ENCODE data around the gene ARL3. TPM values are rescaled to one million over a fixed set of nuclear protein-coding genes. Genes with fewer than 3 reads are reported as not detected.
A peak's percentile ranks its signal among the peaks of the same experiment; 100 is the strongest.

ARL3 gene
- total RNA-seq, 4 donors from 2014 or later: 11.0 to 17.7 (median 13.8) TPM

- no peak for DNase-seq (ENCODE audit: low spot score in 2 of 2)
- Histone ChIP-seq H3K4me1 (peaks cover 6 to 76% (median 62%) of the 10 kb centered on the region in 4 donors), H3K9me3 (no peaks in the 10 kb centered on the region), H3K4me3 (no peak overlapping the region), H3K36me3 (peaks cover 0 to 5% (median 0%) of the 10 kb centered on the region in 3 donors), H3K27me3 (no peaks in the 10 kb centered on the region), H3K27ac (peak overlapping the region; percentile 55 to 94 (median 81))
- no peak for TF ChIP-seq EP300 (IDR thresholded peaks at IDR 0.05)
- no peak for TF ChIP-seq CTCF (IDR thresholded peaks at IDR 0.05)
- TF ChIP-seq POLR2A (IDR thresholded peaks at IDR 0.05): no peak
- WGBS, 2 donors: 32 to 40% methylated on average over 9 of the region's 9 CpGs
Measured at GRCh38 chr10:102676534-102677315, 37.5 kb downstream of the ARL3 start.

- no peaks in the 10 kb centered on the region for H3K9me3 ChIP-seq
- no peak for DNase-seq (ENCODE audit: low spot score in 2 of 2)
- no peaks in the 10 kb centered on the region for H3K27me3 ChIP-seq
- no peaks in the 10 kb centered on the region for H3K36me3 ChIP-seq
- TF ChIP-seq CTCF (IDR thresholded peaks at IDR 0.05) (no peak), EP300 (IDR thresholded peaks at IDR 0.05) (peak in 1 of 2 donors; percentile 66), POLR2A (IDR thresholded peaks at IDR 0.05) (no peak)
- H3K27ac ChIP-seq: peak overlapping the region; percentile 55 to 94 (median 81)
- no peak overlapping the region for H3K4me3 ChIP-seq
- WGBS, 2 donors: 18 to 24% methylated on average over 16 of the region's 16 CpGs
- peaks cover 6 to 80% (median 62%) of the 10 kb centered on the region in 4 donors for H3K4me1 ChIP-seq
Measured at GRCh38 chr10:102675666-102676533, 38.3 kb downstream of the ARL3 start.

- Histone ChIP-seq H3K4me1 (peaks cover 6 to 85% (median 64%) of the 10 kb centered on the region in 4 donors), H3K4me3 (no peak overlapping the region), H3K36me3 (no peaks in the 10 kb centered on the region), H3K27me3 (no peaks in the 10 kb centered on the region), H3K27ac (peak overlapping the region; percentile 55 to 94 (median 81)), H3K9me3 (no peaks in the 10 kb centered on the region)
- no peak for DNase-seq (ENCODE audit: low spot score in 2 of 2)
- 22 to 32% methylated on average over 8 of the region's 8 CpGs for WGBS, 2 donors
- no peak for TF ChIP-seq CTCF (IDR thresholded peaks at IDR 0.05)
- no peak for TF ChIP-seq EP300 (IDR thresholded peaks at IDR 0.05)
Measured at GRCh38 chr10:102675011-102675665, 39.1 kb downstream of the ARL3 start.

- DNase-seq (ENCODE audit: low spot score in 2 of 2): no peak
- peak overlapping the region; percentile 8 to 40 (median 18) for H3K4me3 ChIP-seq
- peaks cover 6 to 89% (median 68%) of the 10 kb centered on the region in 4 donors for H3K4me1 ChIP-seq
- no peaks in the 10 kb centered on the region for H3K9me3 ChIP-seq
- no peaks in the 10 kb centered on the region for H3K27me3 ChIP-seq
- TF ChIP-seq EP300 (IDR thresholded peaks at IDR 0.05) (no peak), POLR2A (IDR thresholded peaks at IDR 0.05) (no peak), CTCF (IDR thresholded peaks at IDR 0.05) (no peak)
- no peaks in the 10 kb centered on the region for H3K36me3 ChIP-seq
- H3K27ac ChIP-seq: peak overlapping the region; percentile 55 to 94 (median 81)
- WGBS, 2 donors: 0 to 9% methylated on average over 2 of the region's 2 CpGs
Measured at GRCh38 chr10:102674566-102674965, 39.6 kb downstream of the ARL3 start.
